Prostate gland (tissue), 2 donors: Measurements from ENCODE around the gene GPR15LG.
"Not testable (repeated sequence)": the region's sequence is repeated elsewhere in the genome, so short reads cannot be mapped to it uniquely, and the experiment has no call there.

Experiments
- POLR2A ChIP-seq: fragments of 450-650 bp; IDR thresholded peaks from one replicate; pipeline ENCODE4 v1.6.1; 2016; ENCODE audit warnings: antibody characterized with exemption, mild to moderate bottlenecking
- POLR2AphosphoS5 ChIP-seq: sonication (generic); formaldehyde crosslinking; IDR thresholded peaks from one replicate; pipeline ENCODE4 v1.6.1; 2017; ENCODE audit warnings: antibody characterized with exemption
- TF ChIP-seq, protein P1 (sequence below), 4 experiments: fragments of 200-600 bp in 2 of 4; fragments of 450-650 bp in 2 of 4; sonication (generic) in 2 of 4; IDR thresholded peaks; 1 replicate in 3 of 4; 2 replicates in 1 of 4; pipeline ENCODE4 v1.5.1; 2016 to 2019; ENCODE audit warnings: antibody characterized with exemption in 4 of 4, mild to moderate bottlenecking in 2 of 4, moderate library complexity in 2 of 4

DNA sequence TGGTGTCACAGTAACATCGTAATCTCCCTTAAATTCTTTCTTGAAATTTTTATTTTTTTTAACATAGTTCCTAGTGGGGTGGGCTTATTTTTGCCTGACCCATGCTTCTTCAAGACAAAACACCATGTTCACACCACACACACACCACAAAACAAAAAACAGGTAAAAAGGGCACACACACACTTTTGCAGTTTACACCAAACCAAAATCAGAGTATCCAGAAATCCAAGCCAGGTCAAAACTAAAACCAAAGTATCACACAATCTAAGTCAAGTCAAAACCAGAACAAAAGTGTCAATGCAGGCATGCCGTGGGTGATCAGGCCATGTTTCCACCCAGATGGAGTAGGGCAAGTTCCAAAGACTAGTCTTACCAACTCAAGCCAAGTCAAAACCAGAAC, 2.4 kb upstream of the GPR15LG start:
- not testable (repeated sequence) for TF ChIP-seq POLR2AphosphoS5, POLR2A
- TF ChIP-seq, protein P1, sequence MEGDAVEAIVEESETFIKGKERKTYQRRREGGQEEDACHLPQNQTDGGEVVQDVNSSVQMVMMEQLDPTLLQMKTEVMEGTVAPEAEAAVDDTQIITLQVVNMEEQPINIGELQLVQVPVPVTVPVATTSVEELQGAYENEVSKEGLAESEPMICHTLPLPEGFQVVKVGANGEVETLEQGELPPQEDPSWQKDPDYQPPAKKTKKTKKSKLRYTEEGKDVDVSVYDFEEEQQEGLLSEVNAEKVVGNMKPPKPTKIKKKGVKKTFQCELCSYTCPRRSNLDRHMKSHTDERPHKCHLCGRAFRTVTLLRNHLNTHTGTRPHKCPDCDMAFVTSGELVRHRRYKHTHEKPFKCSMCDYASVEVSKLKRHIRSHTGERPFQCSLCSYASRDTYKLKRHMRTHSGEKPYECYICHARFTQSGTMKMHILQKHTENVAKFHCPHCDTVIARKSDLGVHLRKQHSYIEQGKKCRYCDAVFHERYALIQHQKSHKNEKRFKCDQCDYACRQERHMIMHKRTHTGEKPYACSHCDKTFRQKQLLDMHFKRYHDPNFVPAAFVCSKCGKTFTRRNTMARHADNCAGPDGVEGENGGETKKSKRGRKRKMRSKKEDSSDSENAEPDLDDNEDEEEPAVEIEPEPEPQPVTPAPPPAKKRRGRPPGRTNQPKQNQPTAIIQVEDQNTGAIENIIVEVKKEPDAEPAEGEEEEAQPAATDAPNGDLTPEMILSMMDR (IDR thresholded peaks at IDR 0.05): not testable (repeated sequence)
